HepG2 (cell line): ENCODE results near the gene CPAMD8. TPM values are rescaled to one million over a fixed set of nuclear protein-coding genes. Genes with fewer than 3 reads are reported as not detected.

Source experiments
- ATAC-seq: fragments of 200-7000 bp; cut with Tn5 transposase; 3 replicates; pipeline ENCODE4 v1.9.1; 2020; ENCODE audit warnings: mild to moderate bottlenecking, moderate library complexity
- BruUV-seq: library from RNA; stranded (reverse); fragments of 400-500 nt; replicated peaks from 2 replicates; lab custom pipeline; 2021; lab: Mats Ljungman, UMichigan
- CTCF ChIA-PET: fragments of 300-600 bp; formaldehyde crosslinking; extraction: SDS; loops from one replicate; lab custom pipeline; 2021; ENCODE audit warnings: low total read pairs, inconsistent platforms, low intra/inter-chr PET ratio; lab: Yijun Ruan, JAX
- POLR2A ChIA-PET: fragments of 350-600 bp; sonication (Branson Sonifier 250); formaldehyde crosslinking; loops from one replicate; lab custom pipeline; 2020; ENCODE audit warnings: antibody characterized with exemption, inconsistent platforms; lab: Yijun Ruan, JAX
- DNase-seq: peaks from one replicate; pipeline ENCODE4 v3.0.0-alpha.2; 2015; ENCODE audit warnings: low spot score
- FAIRE-seq: peaks from 3 replicates; lab custom pipeline; 2011; peaks lifted over from hg19 to GRCh38; lab: Jason Lieb, UNC
- H2AFZ ChIP-seq: one replicate; pipeline ENCODE4 v1.6.1; 2011; ENCODE audit warnings: low read length, inconsistent platforms
- H3K27ac ChIP-seq: fragments of 300-600 bp; 3 replicates; pipeline ENCODE4 v1.8.0; 2011; ENCODE audit warnings: mixed run types, mild to moderate bottlenecking, mixed read lengths, low read length, inconsistent platforms; ENCODE audit not compliant: insufficient read depth; ENCODE audit errors: extremely low read length
- H3K27me3 ChIP-seq, 2 experiments: fragments of 200-600 bp in 1 of 2; 2 replicates in 1 of 2; 3 replicates in 1 of 2; pipeline versions ENCODE4 v1.6.0 to v1.8.0; 2011; ENCODE audit warnings: low read length in 2 of 2, mild to moderate bottlenecking in 2 of 2, moderate library complexity in 2 of 2, inconsistent platforms in 1 of 2; ENCODE audit not compliant: insufficient read depth in 2 of 2, control insufficient read depth in 1 of 2
- H3K36me3 ChIP-seq, 2 experiments: fragments of 200-600 bp in 1 of 2; replicated peaks in 1 of 2; 2 replicates in 1 of 2; 3 replicates in 1 of 2; pipeline versions ENCODE4 v1.5.1 to v1.8.0; 2011; ENCODE audit warnings: low read length in 2 of 2, inconsistent platforms in 1 of 2; ENCODE audit not compliant: insufficient read depth in 2 of 2, control insufficient read depth in 1 of 2
- H3K4me1 ChIP-seq: 2 replicates; pipeline ENCODE4 v1.5.1; 2012; ENCODE audit warnings: low read length, inconsistent platforms; ENCODE audit not compliant: insufficient read depth
- H3K4me2 ChIP-seq: 2 replicates; pipeline ENCODE4 v1.6.0; 2011; ENCODE audit warnings: low read depth, low read length, inconsistent platforms
- H3K4me3 ChIP-seq, 3 experiments: fragments of 200-600 bp in 1 of 3; sonication (generic), shearing (Covaris generic) in 1 of 3; replicated peaks in 1 of 3; 2 replicates each; pipeline ENCODE4 v1.5.1; 2011 to 2016; ENCODE audit warnings: low read length in 3 of 3, inconsistent platforms in 2 of 3, low read depth in 2 of 3, mild to moderate bottlenecking in 2 of 3, control low read depth in 1 of 3, mixed read lengths in 1 of 3; ENCODE audit not compliant: insufficient read depth in 1 of 3
- H3K79me2 ChIP-seq: one replicate; pipeline ENCODE4 v1.6.1; 2011; ENCODE audit warnings: low read length, inconsistent platforms; ENCODE audit not compliant: insufficient read depth
- H3K9ac ChIP-seq: 2 replicates; pipeline ENCODE4 v1.6.0; 2011; ENCODE audit warnings: mild to moderate bottlenecking, low read depth, low read length, inconsistent platforms; ENCODE audit not compliant: insufficient read depth
- H3K9me3 ChIP-seq: 2 replicates; pipeline ENCODE4 v1.5.1; 2012; ENCODE audit warnings: mild to moderate bottlenecking, low read length
- H4K20me1 ChIP-seq: 2 replicates; pipeline ENCODE4 v1.6.0; 2011; ENCODE audit warnings: inconsistent platforms, mild to moderate bottlenecking, low read length, moderate library complexity; ENCODE audit not compliant: insufficient read depth
- GPN1 ChIP-seq: sonication (generic); formaldehyde crosslinking; IDR thresholded peaks from 2 replicates; pipeline ENCODE4 v1.5.1; 2020; ENCODE audit warnings: missing genetic modification reagents, borderline replicate concordance
- IKZF5 ChIP-seq: IDR thresholded peaks from 2 replicates; pipeline ENCODE4 v1.6.1; 2018; ENCODE audit warnings: missing genetic modification reagents, mild to moderate bottlenecking, missing compliant biosample characterization
- KLF12 ChIP-seq: sonication (generic); formaldehyde crosslinking; IDR thresholded peaks from 2 replicates; pipeline ENCODE4 v1.4.0; 2020; ENCODE audit warnings: missing genetic modification reagents, borderline replicate concordance
- SIN3A ChIP-seq: IDR thresholded peaks from 2 replicates; pipeline ENCODE4 v1.6.1; 2011; ENCODE audit warnings: low read depth, mild to moderate bottlenecking, control low read depth, low read length, borderline replicate concordance
- SIX4 ChIP-seq: sonication (generic); formaldehyde crosslinking; IDR thresholded peaks from 2 replicates; pipeline ENCODE4 v1.4.0; 2020; ENCODE audit warnings: missing genetic modification reagents
- ZBTB40 ChIP-seq, 2 experiments: fragments of 450-650 bp in 1 of 2; sonication (generic) in 1 of 2; formaldehyde crosslinking in 1 of 2; IDR thresholded peaks; 2 replicates each; pipeline versions ENCODE4 v1.6.1 to v1.8.0; 2016 to 2022; ENCODE audit warnings: antibody characterized with exemption in 1 of 2, mild to moderate bottlenecking in 1 of 2, missing genetic modification reagents in 1 of 2
- ZNF761 ChIP-seq: sonication (generic); formaldehyde crosslinking; conservative IDR thresholded peaks from 2 replicates; pipeline ENCODE4 v1.4.0; 2020; ENCODE audit warnings: mild to moderate bottlenecking, missing genetic modification reagents
- WGBS: methylation state at CpG from one replicate; pipeline ENCODE4 v1.1.6; 2017; ENCODE audit warnings: low lambda C conversion rate; 5-methylcytosine and 5-hydroxymethylcytosine counted together
- in situ Hi-C: cut with HindIII; loops from 2 replicates; pipeline ENCODE4 v1.10.0; 2017; ENCODE audit warnings: low pct_unique_long_range_greater_than_20kb; ENCODE audit not compliant: extremely low pct_ligation_motif_present
- intact Hi-C: fragments of 100-400 bp; cut with micrococcal nuclease; formaldehyde crosslinking; loops from one replicate; pipeline ENCODE4 v1.10.0; 2022; ENCODE audit not compliant: unreplicated experiment
- polyA plus RNA-seq, 8 experiments: library from polyadenylated mRNA; depleted of rRNA in 3 of 8; stranded (reverse) in 7 of 8; unstranded in 1 of 8; fragments of >200 nt; fragmentation: Illumina TruSeq in 4 of 8; extraction: Trizol in 4 of 8; gene quantifications; 2 replicates each; pipeline versions ENCODE4 v1.2.1 to v1.2.3, GENCODE V29; 2011 to 2016; ENCODE audit warnings: low read depth in 4 of 8, missing spikeins in 1 of 8, mixed read lengths in 1 of 8; ENCODE audit not compliant: insufficient read depth in 1 of 8
- total RNA-seq, 5 experiments: library from RNA; depleted of rRNA; stranded (reverse); fragments of >200 nt; fragmentation: Illumina TruSeq; extraction: Trizol; gene quantifications; 2 replicates each; pipeline ENCODE4 v1.2.3, GENCODE V29; 2016; ENCODE audit warnings: low read depth in 1 of 5

Gene CPAMD8
- total and polyA plus RNA-seq, 2 of the 13 experiments (the other 11 are each of a cell fraction or from before 2014, with no cell fraction given): 0.29 to 0.34 TPM

GRCh38 chr19:16850133-16850532 is 176.5 kb downstream of the CPAMD8 start:
- no peak for ATAC-seq
- Histone ChIP-seq H4K20me1 (peaks cover 2% of the 10 kb centered on the region; the same call in 1 of the 2 replicates), H3K4me3 (no peak overlapping the region), H3K4me2 (no peak overlapping the region), H3K27me3 (no peaks in the 10 kb centered on the region), H3K4me1 (no peaks in the 10 kb centered on the region), H3K9me3 (no peaks in the 10 kb centered on the region), H3K27ac (no peak overlapping the region), H3K36me3 (peaks cover 27 to 90% of the 10 kb centered on the region in 2 experiments), H3K79me2 (no peaks in the 10 kb centered on the region), H2AFZ (no peak overlapping the region), H3K9ac (no peak overlapping the region)
- intact Hi-C loops: no loop called here
- TF ChIP-seq KLF12 (no peak), GPN1 (CRISPR knock-in tag) (no peak), SIN3A (no peak), SIX4 (CRISPR knock-in tag) (no peak)
- no TSS peak for BruUV-seq
- in situ Hi-C loops: no loop called here
- DNase-seq: no peak
- ChIA-PET POLR2A (no interaction called here), CTCF (interaction anchor here (0.6 kb wide), 1 partner anchor 375 kb away, joined by 4 read pairs; no protein-coding TSS in a partner anchor)
- WGBS: 97% methylated on average over 4 of the region's 4 CpGs
- no peak for FAIRE-seq

- Histone ChIP-seq H3K4me2 (no peak overlapping the region), H3K9me3 (no peaks in the 10 kb centered on the region), H3K27me3 (no peaks in the 10 kb centered on the region), H3K4me1 (no peaks in the 10 kb centered on the region), H3K79me2 (no peaks in the 10 kb centered on the region), H2AFZ (no peak overlapping the region), H4K20me1 (peaks cover 2% of the 10 kb centered on the region; the same call in 1 of the 2 replicates), H3K9ac (no peak overlapping the region), H3K27ac (no peak overlapping the region), H3K36me3 (peaks cover 31 to 91% of the 10 kb centered on the region in 2 experiments), H3K4me3 (no peak overlapping the region)
- ATAC-seq: no peak
- BruUV-seq: no TSS peak
- FAIRE-seq: no peak
- 87% methylated on average over 1 of the region's 1 CpG for WGBS
- no peak for DNase-seq
- TF ChIP-seq IKZF5 (CRISPR knock-in tag): no peak
- no peak for TF ChIP-seq ZNF761 (CRISPR knock-in tag)
- TF ChIP-seq ZBTB40 (IDR thresholded peaks at IDR 0.05): 0 out of 2 replicates have a peak, but pooled peaks have one; percentile 8
- no peak for TF ChIP-seq ZBTB40 (CRISPR knock-in tag; IDR thresholded peaks at IDR 0.05)
- ChIA-PET CTCF (no interaction called here), POLR2A (no interaction called here)
- in situ Hi-C loops: no loop called here
- intact Hi-C loops: no loop called here
Measured at GRCh38 chr19:16849168-16849567, 177.4 kb downstream of the CPAMD8 start.
